HEK293 (cell line): ENCODE results near the gene ANXA2.

Experiments
- CTCF ChIA-PET: fragments of 350-600 bp; formaldehyde crosslinking; extraction: SDS; loops from one replicate; lab custom pipeline; 2021; ENCODE audit warnings: antibody characterized with exemption; lab: Yijun Ruan, JAX
- POLR2A ChIA-PET: fragments of 300-600 bp; formaldehyde crosslinking; extraction: SDS; loops from one replicate; lab custom pipeline; 2020; ENCODE audit warnings: antibody characterized with exemption, inconsistent platforms; lab: Yijun Ruan, JAX
- H3K27ac ChIP-seq: fragments of 200-500 bp; sonication (Bioruptor generic); 2 replicates; pipeline ENCODE4 v1.5.1; 2014; ENCODE audit warnings: low read depth, low read length, control low read depth, inconsistent platforms; ENCODE audit errors: extremely low read depth
- H3K36me3 ChIP-seq, 2 experiments: fragments of 200-500 bp in 1 of 2; sonication (Bioruptor generic) in 1 of 2; 1 replicate in 1 of 2; 2 replicates in 1 of 2; pipeline ENCODE4 v1.5.1; 2014 to 2017; ENCODE audit warnings: inconsistent platforms in 2 of 2, low read length in 2 of 2; ENCODE audit not compliant: control insufficient read depth in 2 of 2, insufficient read depth in 1 of 2
- H3K4me1 ChIP-seq: fragments of 200-500 bp; sonication (Bioruptor generic); 2 replicates; pipeline ENCODE4 v1.5.1; 2014; ENCODE audit warnings: mild to moderate bottlenecking, low read length, inconsistent platforms; ENCODE audit not compliant: control insufficient read depth, insufficient read depth
- H3K4me3 ChIP-seq: 2 replicates; pipeline ENCODE4 v1.5.1; 2011; ENCODE audit warnings: low read depth, mild to moderate bottlenecking, control low read depth, low read length, moderate library complexity
- H3K9me3 ChIP-seq: fragments of 200-500 bp; sonication (Bioruptor generic); 2 replicates; pipeline ENCODE4 v1.5.1; 2014; ENCODE audit warnings: low read depth, low read length, inconsistent platforms; ENCODE audit not compliant: control insufficient read depth, insufficient read depth
- ATF2 ChIP-seq: fragments of 450-650 bp; formaldehyde crosslinking; IDR thresholded peaks from 2 replicates; pipeline ENCODE4 v1.5.1; 2016; ENCODE audit warnings: missing biosample characterization, missing genetic modification characterization, low read depth
- BCL6B ChIP-seq: fragments of 450-650 bp; formaldehyde crosslinking; IDR thresholded peaks from 2 replicates; pipeline ENCODE4 v1.5.1; 2017; ENCODE audit warnings: missing biosample characterization, missing genetic modification characterization
- CTCF ChIP-seq: fragments of 450-650 bp; formaldehyde crosslinking; IDR thresholded peaks from 2 replicates; pipeline ENCODE4 v1.5.1; 2016; ENCODE audit warnings: missing biosample characterization, missing genetic modification characterization
- EGR2 ChIP-seq: fragments of 450-650 bp; formaldehyde crosslinking; IDR thresholded peaks from 2 replicates; pipeline ENCODE4 v1.5.1; 2016; ENCODE audit warnings: low read depth, missing biosample characterization, missing genetic modification characterization
- KLF16 ChIP-seq: fragments of 450-650 bp; formaldehyde crosslinking; IDR thresholded peaks from 2 replicates; pipeline ENCODE4 v1.5.1; 2017; ENCODE audit warnings: missing biosample characterization, missing genetic modification characterization
- KLF7 ChIP-seq: fragments of 450-650 bp; formaldehyde crosslinking; IDR thresholded peaks from 2 replicates; pipeline ENCODE4 v1.5.1; 2016; ENCODE audit warnings: missing biosample characterization, missing genetic modification characterization, borderline replicate concordance
- TSHZ1 ChIP-seq: fragments of 450-650 bp; formaldehyde crosslinking; IDR thresholded peaks from 2 replicates; pipeline ENCODE4 v1.5.1; 2016; ENCODE audit warnings: missing biosample characterization, missing genetic modification characterization, borderline replicate concordance
- WT1 ChIP-seq: fragments of 450-650 bp; formaldehyde crosslinking; IDR thresholded peaks from 2 replicates; pipeline ENCODE4 v1.5.1; 2016; ENCODE audit warnings: missing biosample characterization, missing genetic modification characterization
- YY2 ChIP-seq: fragments of 450-650 bp; formaldehyde crosslinking; IDR thresholded peaks from 2 replicates; pipeline ENCODE4 v1.5.1; 2016; ENCODE audit warnings: missing biosample characterization, missing genetic modification characterization
- ZFP3 ChIP-seq: fragments of 450-650 bp; formaldehyde crosslinking; IDR thresholded peaks from 2 replicates; pipeline ENCODE4 v1.5.1; 2016; ENCODE audit warnings: low read depth, missing biosample characterization, missing genetic modification characterization
- ZNF121 ChIP-seq: fragments of 450-650 bp; formaldehyde crosslinking; IDR thresholded peaks from 2 replicates; pipeline ENCODE4 v1.5.1; 2016; ENCODE audit warnings: missing biosample characterization, missing genetic modification characterization
- ZNF239 ChIP-seq: fragments of 450-650 bp; formaldehyde crosslinking; IDR thresholded peaks from 2 replicates; pipeline ENCODE4 v1.5.1; 2016; ENCODE audit warnings: missing biosample characterization, missing genetic modification characterization
- ZNF544 ChIP-seq: fragments of 450-650 bp; formaldehyde crosslinking; IDR thresholded peaks from 2 replicates; pipeline ENCODE4 v1.5.0; 2017; ENCODE audit warnings: missing biosample characterization, missing genetic modification characterization
- ZNF555 ChIP-seq: fragments of 450-650 bp; formaldehyde crosslinking; conservative IDR thresholded peaks from 2 replicates; pipeline ENCODE4 v1.5.1; 2017; ENCODE audit warnings: missing biosample characterization, mild to moderate bottlenecking, missing genetic modification characterization, inconsistent platforms
- ZNF621 ChIP-seq: fragments of 450-650 bp; formaldehyde crosslinking; IDR thresholded peaks from 2 replicates; pipeline ENCODE4 v1.5.1; 2017; ENCODE audit warnings: missing biosample characterization, missing genetic modification characterization
- ZSCAN18 ChIP-seq: fragments of 450-650 bp; formaldehyde crosslinking; IDR thresholded peaks from 2 replicates; pipeline ENCODE4 v1.5.1; 2016; ENCODE audit warnings: missing biosample characterization, missing genetic modification characterization

The ANXA2 gene

GRCh38 chr15:60363903-60364611 is 33.7 kb downstream of the ANXA2 start:
- no peak overlapping the region for H3K4me3 ChIP-seq
- H3K27ac ChIP-seq, result no peak overlapping the region
- no peaks in the 10 kb centered on the region for H3K4me1 ChIP-seq
- ChIA-PET POLR2A (no interaction called here), CTCF (interaction anchor here (0.6 to 2.6 kb wide), 6 partner anchors 10 to 817 kb away, joined by 3 to 8 read pairs (median 4); no protein-coding TSS in a partner anchor)
- no peak for TF ChIP-seq KLF16 (tag by site-specific recombination)
- TF ChIP-seq ZNF544 (tag by site-specific recombination), result no peak
- no peak for TF ChIP-seq EGR2
- no peak for TF ChIP-seq TSHZ1
- TF ChIP-seq WT1 (tag by site-specific recombination), result no peak
- no peak for TF ChIP-seq ZNF121 (tag by site-specific recombination)
- TF ChIP-seq CTCF (tag by site-specific recombination), result no peak
- no peak for TF ChIP-seq ZNF555 (tag by site-specific recombination)
- H3K9me3 ChIP-seq, result no peaks in the 10 kb centered on the region
- H3K36me3 ChIP-seq, result peaks cover 0 to 59% of the 10 kb centered on the region in 2 experiments; a peak in 2 of 3 replicates

GRCh38 chr15:60363087-60363549 is 34.7 kb downstream of the ANXA2 start:
- Histone ChIP-seq H3K9me3 (no peaks in the 10 kb centered on the region), H3K4me3 (no peak overlapping the region), H3K4me1 (no peaks in the 10 kb centered on the region), H3K27ac (no peak overlapping the region), H3K36me3 (peaks cover 1 to 63% of the 10 kb centered on the region in 2 experiments)
- POLR2A ChIA-PET, result interaction anchor here (0.7 kb wide), 1 partner anchor 90 kb away, joined by 11 read pairs; no protein-coding TSS in a partner anchor
- CTCF ChIA-PET, result interaction anchor here (0.6 to 2.6 kb wide), 8 partner anchors 11 to 818 kb away, joined by 3 to 8 read pairs (median 3); no protein-coding TSS in a partner anchor
- TF ChIP-seq YY2 (tag by site-specific recombination) (no peak), ZSCAN18 (tag by site-specific recombination) (no peak), ZFP3 (tag by site-specific recombination) (no peak), ZNF621 (tag by site-specific recombination) (no peak), ZNF239 (tag by site-specific recombination) (no peak), BCL6B (no peak), ATF2 (tag by site-specific recombination) (no peak), KLF7 (tag by site-specific recombination) (no peak)
